SH-SY5Y (cell line): Measurements from ENCODE around the gene COBL.

Experiments used
- GATA2 ChIP-seq: IDR thresholded peaks from 2 replicates; pipeline ENCODE4 v1.6.1; 2011; ENCODE audit warnings: mild to moderate bottlenecking, low read depth, low read length
- GATA3 ChIP-seq: IDR thresholded peaks from 2 replicates; pipeline ENCODE4 v1.6.1; 2011; ENCODE audit warnings: low read depth, mild to moderate bottlenecking, low read length, moderate library complexity

GRCh38 chr7:51250512-51250911, 66.1 kb downstream of the COBL start:
- TF ChIP-seq GATA3 (no peak), GATA2 (no peak)
